Heart left ventricle (tissue), 16 donors: ENCODE results near the gene ZDHHC3. TPM values are rescaled to one million over a fixed set of nuclear protein-coding genes. Genes with fewer than 3 reads are reported as not detected.
"Not testable (repeated sequence)": the region's sequence is repeated elsewhere in the genome, so short reads cannot be mapped to it uniquely, and the experiment has no call there.

Source experiments
- ATAC-seq, 4 donors: fragments of 200-7000 bp; cut with Tn5 transposase; one replicate each; pipeline ENCODE4 v1.9.1; 2020 to 2022; ENCODE audit warnings: moderate library complexity in 4 of 4, mild to moderate bottlenecking in 3 of 4, moderate number of reproducible peaks in 1 of 4
- DNase-seq, 5 donors: peaks; one replicate each; pipeline ENCODE4 v3.0.0-alpha.2; 2020
- H3K27ac ChIP-seq, 12 donors: fragments of 200-600 bp; sonication (generic) in 4 of 12; one replicate each; pipeline versions ENCODE4 v1.5.0 to v1.8.0; 2016 to 2022; ENCODE audit warnings: mild to moderate bottlenecking in 2 of 12
- H3K27me3 ChIP-seq, 9 donors: fragments of 200-600 bp; sonication (generic) in 2 of 9; one replicate each; pipeline versions ENCODE4 v1.5.1 to v1.8.0; 2016 to 2022; ENCODE audit warnings: mild to moderate bottlenecking in 3 of 9
- H3K36me3 ChIP-seq, 9 donors: fragments of 200-600 bp; sonication (generic) in 2 of 9; one replicate each; pipeline versions ENCODE4 v1.5.0 to v1.8.0; 2018 to 2022; ENCODE audit warnings: mild to moderate bottlenecking in 2 of 9
- H3K4me1 ChIP-seq, 12 donors: fragments of 200-600 bp; sonication (generic) in 4 of 12; one replicate each; pipeline versions ENCODE4 v1.5.0 to v1.8.0; 2016 to 2022; ENCODE audit warnings: mild to moderate bottlenecking in 3 of 12
- H3K4me3 ChIP-seq, 12 donors: fragments of 200-600 bp; sonication (generic) in 4 of 12; one replicate each; pipeline versions ENCODE4 v1.5.0 to v1.8.0; 2017 to 2022; ENCODE audit warnings: mild to moderate bottlenecking in 9 of 12, moderate library complexity in 4 of 12
- H3K9me3 ChIP-seq, 12 donors: fragments of 200-600 bp; sonication (generic) in 4 of 12; one replicate each; pipeline versions ENCODE4 v1.5.0 to v1.8.0; 2016 to 2022; ENCODE audit warnings: mild to moderate bottlenecking in 1 of 12
- POLR2A ChIP-seq, 2 donors: fragments of 450-650 bp; IDR thresholded peaks; one replicate each; pipeline ENCODE4 v1.6.1; 2017; ENCODE audit warnings: antibody characterized with exemption in 2 of 2, mild to moderate bottlenecking in 2 of 2, moderate library complexity in 2 of 2
- WGBS, 4 donors: extraction: QIAGEN DNeasy Blood & Tissue Kit in 2 of 4; methylation state at CpG; one replicate each; pipeline versions ENCODE4 v1.1.5 to v1.1.7; 2013 to 2018; 5-methylcytosine and 5-hydroxymethylcytosine counted together
- intact Hi-C, 10 donors: fragments of 100-400 bp; cut with DNase I; formaldehyde crosslinking; loops; one replicate each; pipeline versions ENCODE4 v1.11.1 to v1.14.2; 2022
- polyA plus RNA-seq, 2 donors: library from polyadenylated mRNA; stranded (reverse); fragments of 200-250 nt; gene quantifications; one replicate each; pipeline ENCODE4 v1.2.3, GENCODE V29; 2013
- total RNA-seq, 9 donors: library from RNA; depleted of rRNA in 2 of 9; stranded (reverse); fragments of >200 nt in 2 of 9; fragmentation: NEBNext Ultra II Directional in 3 of 9; extraction: Animal tissue kit (Norgen Biotek cat#: 25700) in 3 of 9; gene quantifications; one replicate each; pipeline versions ENCODE4 v1.1.0 to v1.2.4, GENCODE V29; 2016 to 2023
- TF ChIP-seq, protein P1 (sequence below), 12 donors: fragments of 200-600 bp; sonication (generic) in 4 of 12; IDR thresholded peaks; one replicate each; pipeline versions ENCODE4 v1.5.0 to v1.8.0; 2018 to 2022; ENCODE audit warnings: antibody characterized with exemption in 12 of 12, mild to moderate bottlenecking in 5 of 12
- donor health status: ischemic (EF 13 %, LVEDD 7.1; RV severe dilation, severe dysfunction).
- donor health status: healthy with polysubstance abuse.
- donor health status: DM: no; HTN: yes; CAD: no.
- donor health status: DM: no; HTN: no; CAD: no.
- donor health status: ischemic (EF 25% LVEDD 6.9; RV normal size, moderate dysfunction).
- donor health status: ischemic (EF 25% LVEDD 5.7; RV mildly dilated, moderate dysfunction).
- donor health status: healthy.
- donor health status: DM: yes; HTN: yes; CAD: no.
- donor health status: ischemic (EF 35%, LVEDD 5.7; RV mildly dilated, moderate dysfunction).
- donor health status: nonischemic (EF 11% LVEDD 7.7; RV severe dilation, severe dysfunction).
- donor health status: DM: yes; HTN: yes; CAD: no.
- donor health status: PGD.
- donor health status: ischemic (EF 29% LVEDD 5.4; RV normal size, mild dysfunction).
- donor health status: nonischemic (EF 23%, LVEDD 6.1; RV moderate dilation, normal function).

ZDHHC3 gene
- total and polyA plus RNA-seq, 11 donors: 17.9 to 94.7 (median 52.7) TPM

DNA sequence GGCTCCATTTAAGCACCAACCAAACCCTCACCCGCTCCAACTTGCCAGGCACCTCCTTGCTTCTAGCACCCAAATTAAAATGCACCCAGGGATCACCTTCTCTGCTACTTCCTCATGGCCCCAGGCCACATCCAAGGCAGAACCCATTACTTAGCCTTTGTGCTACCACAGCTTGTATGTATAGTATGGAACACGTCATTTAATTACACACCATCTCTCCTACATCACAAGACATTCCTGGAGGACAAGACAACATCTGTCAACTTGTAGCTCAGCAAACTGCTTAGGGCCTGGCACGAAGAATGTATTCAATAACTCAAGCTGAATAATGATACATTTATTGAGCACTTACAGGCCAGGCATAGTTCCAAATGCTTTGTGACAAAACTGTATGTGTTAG, 23.3 kb downstream of the ZDHHC3 start:
- Histone ChIP-seq H3K27me3 (no peaks in the 10 kb centered on the region), H3K36me3 (peaks cover 0 to 32% (median 12%) of the 10 kb centered on the region in 9 donors), H3K4me1 (peaks cover 0 to 24% (median 3%) of the 10 kb centered on the region in 12 donors), H3K27ac (no peak overlapping the region), H3K4me3 (no peak overlapping the region), H3K9me3 (no peaks in the 10 kb centered on the region)
- 94 to 99% (median 97%) methylated on average over 3 of the region's 3 CpGs for WGBS, 4 donors
- TF ChIP-seq, protein P1, sequence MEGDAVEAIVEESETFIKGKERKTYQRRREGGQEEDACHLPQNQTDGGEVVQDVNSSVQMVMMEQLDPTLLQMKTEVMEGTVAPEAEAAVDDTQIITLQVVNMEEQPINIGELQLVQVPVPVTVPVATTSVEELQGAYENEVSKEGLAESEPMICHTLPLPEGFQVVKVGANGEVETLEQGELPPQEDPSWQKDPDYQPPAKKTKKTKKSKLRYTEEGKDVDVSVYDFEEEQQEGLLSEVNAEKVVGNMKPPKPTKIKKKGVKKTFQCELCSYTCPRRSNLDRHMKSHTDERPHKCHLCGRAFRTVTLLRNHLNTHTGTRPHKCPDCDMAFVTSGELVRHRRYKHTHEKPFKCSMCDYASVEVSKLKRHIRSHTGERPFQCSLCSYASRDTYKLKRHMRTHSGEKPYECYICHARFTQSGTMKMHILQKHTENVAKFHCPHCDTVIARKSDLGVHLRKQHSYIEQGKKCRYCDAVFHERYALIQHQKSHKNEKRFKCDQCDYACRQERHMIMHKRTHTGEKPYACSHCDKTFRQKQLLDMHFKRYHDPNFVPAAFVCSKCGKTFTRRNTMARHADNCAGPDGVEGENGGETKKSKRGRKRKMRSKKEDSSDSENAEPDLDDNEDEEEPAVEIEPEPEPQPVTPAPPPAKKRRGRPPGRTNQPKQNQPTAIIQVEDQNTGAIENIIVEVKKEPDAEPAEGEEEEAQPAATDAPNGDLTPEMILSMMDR (IDR thresholded peaks at IDR 0.05): no peak
- TF ChIP-seq POLR2A (IDR thresholded peaks at IDR 0.05): no peak
- DNase-seq: no peak
- ATAC-seq: no peak
- intact Hi-C loops: no loop called here

DNA sequence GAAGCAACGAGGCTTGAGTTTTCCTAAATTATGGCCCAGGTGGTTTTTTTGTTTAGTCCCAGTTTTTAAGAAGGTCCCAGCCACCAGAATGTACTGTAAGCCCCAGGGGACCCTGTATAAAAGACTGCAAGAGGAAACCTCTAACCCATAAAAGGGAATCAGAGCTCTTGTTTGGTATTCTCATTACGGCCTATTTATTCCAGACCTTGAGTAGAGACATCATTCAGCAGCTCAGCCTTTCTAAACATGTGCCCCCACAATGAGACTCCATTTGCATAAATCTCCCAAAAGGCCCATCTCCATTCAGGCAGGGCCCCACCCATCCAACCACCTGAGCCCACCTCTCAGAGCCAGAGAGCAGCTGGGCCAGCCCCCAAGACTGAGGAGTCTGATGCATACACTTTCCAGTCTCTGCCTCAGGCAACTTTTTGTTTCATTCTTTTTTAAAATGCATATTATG, 25.7 kb downstream of the ZDHHC3 start:
- H3K27ac ChIP-seq: no peak overlapping the region
- intact Hi-C loops: no loop called here
- no peak overlapping the region for H3K4me3 ChIP-seq
- TF ChIP-seq, protein P1 (IDR thresholded peaks at IDR 0.05): no peak
- no peak for TF ChIP-seq POLR2A (IDR thresholded peaks at IDR 0.05)
- peaks cover 0 to 15% (median 0%) of the 10 kb centered on the region in 12 donors for H3K4me1 ChIP-seq
- 65 to 80% (median 75%) methylated on average over 2 of the region's 2 CpGs for WGBS, 4 donors
- H3K27me3 ChIP-seq: no peaks in the 10 kb centered on the region
- no peak for DNase-seq
- no peak for ATAC-seq
- no peaks in the 10 kb centered on the region for H3K9me3 ChIP-seq
- peaks cover 0 to 24% (median 10%) of the 10 kb centered on the region in 9 donors for H3K36me3 ChIP-seq

DNA sequence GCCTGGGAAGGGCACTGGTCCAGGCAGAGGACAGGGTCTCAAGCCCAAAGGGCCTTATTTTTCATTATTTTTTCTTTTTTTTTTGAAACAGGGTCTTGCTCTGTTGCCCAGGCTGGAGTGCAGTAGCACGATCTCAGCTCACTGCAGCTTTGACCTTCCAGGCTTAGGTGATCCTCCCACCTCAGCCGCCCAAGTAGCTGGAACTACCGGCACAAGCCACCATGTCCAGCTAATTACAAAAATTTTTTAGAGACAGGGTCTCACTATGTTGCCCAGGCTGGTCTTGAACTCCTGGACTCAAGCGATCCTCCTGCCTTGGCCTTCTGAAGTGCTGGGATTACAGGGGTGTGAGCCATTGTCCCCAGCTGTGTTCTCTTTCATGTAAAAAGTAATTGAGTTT, 26.2 kb downstream of the ZDHHC3 start:
- H3K27me3 ChIP-seq, H3K9me3 ChIP-seq, H3K27ac ChIP-seq, H3K4me3 ChIP-seq, ATAC-seq, intact Hi-C loops, DNase-seq: not testable (repeated sequence)
- 97 to 100% (median 98%) methylated on average over 4 of the region's 4 CpGs for WGBS, 4 donors
- Histone ChIP-seq H3K36me3 (peaks cover 0 to 29% (median 15%) of the 10 kb centered on the region in 9 donors), H3K4me1 (peaks cover 0 to 15% (median 0%) of the 10 kb centered on the region in 12 donors)

DNA sequence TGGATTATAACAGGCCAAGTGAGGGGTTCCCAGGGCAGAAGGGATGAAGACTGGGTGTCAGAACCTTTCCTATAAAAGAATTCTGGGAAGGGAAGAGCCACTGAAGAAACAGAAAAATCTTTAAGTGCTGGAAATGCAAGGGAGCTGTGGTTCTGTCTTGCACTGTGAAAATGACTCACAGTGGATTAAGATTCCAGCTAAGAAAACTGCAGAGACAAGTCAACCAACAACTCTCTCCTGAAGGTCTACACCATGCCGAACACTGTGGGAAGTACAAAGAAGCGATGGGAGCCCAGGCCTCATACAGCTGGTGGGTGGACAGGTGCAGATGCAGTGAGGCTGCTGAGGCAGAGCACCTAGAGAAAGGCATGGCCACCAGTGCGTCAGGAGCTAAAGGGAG, 27.7 kb downstream of the ZDHHC3 start:
- H3K4me1 ChIP-seq: peaks cover 0 to 15% (median 0%) of the 10 kb centered on the region in 12 donors
- H3K27ac ChIP-seq: no peak overlapping the region
- intact Hi-C loops: no loop called here
- no peaks in the 10 kb centered on the region for H3K9me3 ChIP-seq
- H3K27me3 ChIP-seq: no peaks in the 10 kb centered on the region
- 94 to 100% (median 97%) methylated on average over 3 of the region's 3 CpGs for WGBS, 4 donors
- no peak for ATAC-seq
- no peak for TF ChIP-seq POLR2A (IDR thresholded peaks at IDR 0.05)
- TF ChIP-seq, protein P1 (IDR thresholded peaks at IDR 0.05): no peak
- H3K4me3 ChIP-seq: no peak overlapping the region
- peaks cover 0 to 38% (median 23%) of the 10 kb centered on the region in 9 donors for H3K36me3 ChIP-seq
- no peak for DNase-seq
